HepG2 (cell line): ENCODE results near the gene CCDC57.

ENCODE experiments used
- CTCF ChIP-seq: sonication (generic); formaldehyde crosslinking; IDR thresholded peaks from 2 replicates; pipeline ENCODE4 v1.5.0; 2020; ENCODE audit warnings: mild to moderate bottlenecking, missing genetic modification reagents, moderate library complexity
- EZH2 ChIP-seq: conservative IDR thresholded peaks from 2 replicates; pipeline ENCODE4 v1.6.1; 2012; ENCODE audit warnings: mild to moderate bottlenecking, low read depth, low read length, moderate library complexity

GRCh38 chr17:82235775-82236141, 23.1 kb upstream of the CCDC57 start:
- TF ChIP-seq CTCF (CRISPR knock-in tag) (no peak), EZH2 (no peak)
